IMR-90 (cell line): ENCODE results near the gene TAF1D.

Source experiments
- CEBPB ChIP-seq: IDR thresholded peaks from 2 replicates; pipeline ENCODE4 v1.6.1; 2012; ENCODE audit warnings: low read depth, low read length, improper control_type of control experiment
- CTCF ChIP-seq: conservative IDR thresholded peaks from 2 replicates; pipeline ENCODE4 v1.5.1; 2012; ENCODE audit warnings: mild to moderate bottlenecking, low read depth, low read length, improper control_type of control experiment
- MAFK ChIP-seq: IDR thresholded peaks from 2 replicates; pipeline ENCODE4 v1.6.1; 2012; ENCODE audit warnings: low read depth, low read length, improper control_type of control experiment
- POLR2A ChIP-seq: IDR thresholded peaks from 2 replicates; pipeline ENCODE4 v1.6.1; 2012; ENCODE audit warnings: mild to moderate bottlenecking, low read depth, low read length
- SMC3 ChIP-seq: fragments of 150-350 bp; IDR thresholded peaks from 2 replicates; pipeline ENCODE4 v1.6.1; 2016; ENCODE audit warnings: low read depth, mild to moderate bottlenecking, antibody characterized with exemption, low read length, moderate library complexity

DNA sequence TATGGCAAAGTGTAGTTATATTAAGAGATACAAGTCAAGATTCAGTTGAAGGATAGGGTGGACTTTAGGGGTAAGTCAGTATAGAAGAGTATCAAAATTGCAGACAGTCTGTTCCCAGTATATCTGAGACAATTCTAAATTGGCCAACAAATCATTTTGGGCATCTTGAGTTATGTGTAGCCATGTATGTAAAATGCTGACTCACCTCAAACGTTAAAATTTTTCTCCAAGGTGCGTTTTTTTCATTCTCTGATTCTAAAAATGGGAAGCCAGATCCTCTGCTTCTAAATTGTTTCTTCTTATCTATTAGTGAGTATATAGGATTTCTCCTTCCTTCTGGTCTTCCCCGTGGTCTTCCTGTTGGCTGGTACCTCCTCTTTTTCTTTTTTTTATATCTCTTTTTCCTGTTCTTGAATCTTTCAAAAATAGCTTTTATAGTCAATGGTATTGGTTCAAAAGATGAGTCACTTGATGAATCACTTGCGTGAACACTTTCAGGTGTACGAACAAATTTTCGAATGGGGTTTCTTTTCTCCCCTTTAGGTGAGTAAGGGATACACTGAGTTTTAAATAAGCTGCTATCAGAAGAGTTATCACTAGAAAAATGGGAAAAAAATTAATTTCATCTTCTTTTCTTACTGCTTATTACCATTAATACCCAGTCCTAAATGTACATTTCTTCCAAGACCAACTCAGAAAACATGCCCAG is 3.2 kb downstream of the TAF1D start:
- TF ChIP-seq CTCF (no peak), POLR2A (no peak), CEBPB (no peak), MAFK (peak; percentile 91), SMC3 (no peak)
